ENCODE data around the gene LRMDA. TPM values are rescaled to one million over a fixed set of nuclear protein-coding genes. Genes with fewer than 3 reads are reported as not detected.

The LRMDA gene
- total RNA-seq, 1 experiment from 2014 or later: not detected

DNA sequence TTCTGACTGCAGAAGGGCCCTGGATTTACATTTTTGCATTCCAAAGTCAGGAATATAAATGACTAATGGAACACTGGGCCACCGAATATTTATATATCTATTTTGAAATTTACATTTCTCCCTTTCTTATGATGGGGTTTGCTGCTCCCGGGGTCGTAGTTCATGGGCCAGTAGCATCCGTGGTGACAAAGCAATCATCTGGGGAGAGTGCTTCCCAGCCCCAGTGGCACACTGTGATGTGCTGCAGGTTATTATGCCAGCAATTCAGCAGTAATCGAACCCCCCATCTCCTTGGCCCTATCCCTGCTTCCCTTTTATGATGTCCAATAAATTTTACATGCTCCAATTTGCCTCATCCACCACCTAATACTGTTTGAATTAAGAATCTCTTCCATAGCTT lies 837.5 kb downstream of the LRMDA start:
- in situ Hi-C loops (cut with HindIII; ENCODE audit: low sequenced_read_pairs): no loop called here

GRCh38 chr10:76270464-76270863 lies 839.0 kb downstream of the LRMDA start:
- DNase-seq (ENCODE audit: low spot score): no peak
- in situ Hi-C loops (cut with HindIII; ENCODE audit: low sequenced_read_pairs): no loop called here

More for the DNA sequence above, 837.5 kb downstream of the LRMDA start:
- no peak for DNase-seq (ENCODE audit: low spot score)

GRCh38 chr10:76274933-76275332 lies 843.5 kb downstream of the LRMDA start:
- no peak for DNase-seq (ENCODE audit: low spot score)
- in situ Hi-C loops (cut with HindIII; ENCODE audit: low sequenced_read_pairs): no loop called here

- no peak for DNase-seq (ENCODE audit: low spot score)
- in situ Hi-C loops (cut with HindIII; ENCODE audit: low sequenced_read_pairs): no loop called here
These were observed 847.5 kb downstream of the LRMDA start for GRCh38 chr10:76278811-76279460.

- no peak for DNase-seq (ENCODE audit: low spot score)
- in situ Hi-C loops (cut with HindIII; ENCODE audit: low sequenced_read_pairs): no loop called here
These were observed 850.2 kb downstream of the LRMDA start for GRCh38 chr10:76281659-76282058.

GRCh38 chr10:76282061-76283025 lies 850.9 kb downstream of the LRMDA start:
- in situ Hi-C loops (cut with HindIII; ENCODE audit: low sequenced_read_pairs): no loop called here
- no peak for DNase-seq (ENCODE audit: low spot score)

GRCh38 chr10:76284351-76284750 lies 852.9 kb downstream of the LRMDA start:
- DNase-seq (ENCODE audit: low spot score): no peak
- in situ Hi-C loops (cut with HindIII; ENCODE audit: low sequenced_read_pairs): no loop called here

GRCh38 chr10:76285012-76285411 lies 853.6 kb downstream of the LRMDA start:
- in situ Hi-C loops (cut with HindIII; ENCODE audit: low sequenced_read_pairs): no loop called here
- no peak for DNase-seq (ENCODE audit: low spot score)

DNA sequence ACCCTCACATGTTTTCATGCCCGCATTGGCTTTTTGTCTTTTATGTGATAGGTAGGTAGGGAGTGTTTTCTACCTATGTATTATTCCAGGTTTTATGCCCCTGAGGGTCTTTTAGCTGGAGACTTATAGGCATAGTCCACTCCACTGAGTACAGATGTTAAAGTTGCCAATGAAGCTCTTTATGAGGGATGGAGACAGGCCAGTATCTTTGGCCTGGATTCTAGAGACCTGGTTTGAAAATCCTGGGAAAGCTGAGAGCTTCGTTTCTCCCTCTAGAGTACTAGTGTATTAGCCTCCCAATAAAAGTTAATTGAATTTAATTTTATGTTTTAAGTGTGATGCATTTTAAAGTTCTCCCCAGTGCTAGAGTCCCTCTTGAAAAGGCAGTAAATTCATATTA lies 854.1 kb downstream of the LRMDA start:
- DNase-seq (ENCODE audit: low spot score): no peak
- in situ Hi-C loops (cut with HindIII; ENCODE audit: low sequenced_read_pairs): no loop called here

- DNase-seq (ENCODE audit: low spot score): no peak
- in situ Hi-C loops (cut with HindIII; ENCODE audit: low sequenced_read_pairs): no loop called here
These were observed 855.1 kb downstream of the LRMDA start for GRCh38 chr10:76286536-76286935.

GRCh38 chr10:76287856-76288255 lies 856.4 kb downstream of the LRMDA start:
- in situ Hi-C loops (cut with HindIII; ENCODE audit: low sequenced_read_pairs): no loop called here
- DNase-seq (ENCODE audit: low spot score): no peak

DNA sequence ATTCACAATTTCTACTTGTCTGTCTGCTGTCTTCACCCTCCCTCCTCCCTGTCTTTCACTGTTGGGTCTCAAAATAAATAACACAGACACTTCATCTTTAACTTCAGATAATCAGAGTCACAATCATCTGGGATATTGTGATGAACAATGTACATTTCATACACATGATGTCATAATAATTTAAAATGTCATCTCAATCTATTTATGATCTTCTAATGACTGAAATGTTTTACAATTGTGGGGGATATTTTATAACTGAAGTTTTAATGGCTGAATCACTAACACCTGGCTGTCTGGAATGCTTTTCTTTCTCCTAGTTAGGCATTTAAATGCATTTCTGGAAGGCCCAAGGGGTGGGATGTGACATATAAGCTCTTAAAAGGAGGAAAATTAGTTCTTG lies 859.8 kb downstream of the LRMDA start:
- DNase-seq (ENCODE audit: low spot score): no peak
- in situ Hi-C loops (cut with HindIII; ENCODE audit: low sequenced_read_pairs): no loop called here

DNA sequence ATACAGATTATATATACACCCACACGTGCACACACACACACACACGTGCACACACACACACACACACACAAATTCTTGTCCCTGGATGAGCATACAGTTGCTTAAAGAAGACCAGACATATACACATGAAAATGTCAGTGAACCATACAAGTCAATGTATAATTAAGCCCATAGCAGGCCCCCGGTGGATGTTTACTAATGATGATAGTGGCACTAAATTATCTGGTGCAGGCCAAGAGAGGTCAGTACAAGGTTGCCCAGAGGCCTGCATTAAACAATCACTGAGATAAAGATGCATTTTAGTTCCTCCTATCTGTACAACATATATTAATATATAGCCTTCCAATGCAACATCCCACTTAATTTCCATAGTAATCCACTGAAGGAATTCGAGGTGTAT lies 860.5 kb downstream of the LRMDA start:
- in situ Hi-C loops (cut with HindIII; ENCODE audit: low sequenced_read_pairs): no loop called here
- no peak for DNase-seq (ENCODE audit: low spot score)

DNA sequence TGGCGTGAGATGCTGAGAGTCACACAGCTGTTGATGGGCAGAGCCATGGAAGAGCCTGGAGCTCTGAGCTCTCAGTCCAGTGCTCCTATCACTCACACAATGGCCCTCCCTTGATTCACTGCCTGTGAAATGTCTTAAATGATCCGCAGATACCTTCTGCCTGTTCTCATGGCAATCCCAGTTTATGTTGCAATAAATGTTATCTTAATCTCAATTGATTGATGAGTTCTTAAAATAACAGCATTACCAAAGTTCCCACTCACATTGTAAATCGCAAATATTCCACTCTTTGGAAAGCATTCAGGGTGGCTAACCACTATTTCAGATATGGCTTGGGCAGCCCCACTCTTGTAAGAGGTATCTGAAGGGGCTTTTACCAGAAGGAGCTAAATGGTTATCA lies 865.5 kb downstream of the LRMDA start:
- in situ Hi-C loops (cut with HindIII; ENCODE audit: low sequenced_read_pairs): no loop called here
- DNase-seq (ENCODE audit: low spot score): no peak

DNA sequence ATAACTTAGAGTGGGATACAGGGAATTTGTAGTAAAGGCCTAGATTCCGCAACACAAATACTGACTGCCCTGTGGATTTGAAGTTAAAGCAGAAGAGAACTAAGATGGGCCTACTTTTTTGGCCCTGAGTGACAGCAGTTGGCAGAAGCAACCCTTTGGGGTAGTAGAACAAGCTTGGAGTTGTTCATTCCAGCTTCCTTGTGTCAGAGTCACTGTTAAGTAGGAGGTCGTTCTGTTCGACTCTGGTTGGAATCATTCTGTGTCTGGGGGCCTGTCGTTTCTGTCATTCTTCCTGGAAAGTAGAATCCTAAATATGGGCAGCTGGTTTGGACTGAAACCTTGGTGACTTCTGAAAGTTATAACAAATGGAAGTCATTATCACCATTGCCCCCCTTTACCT lies 865.9 kb downstream of the LRMDA start:
- no peak for DNase-seq (ENCODE audit: low spot score)
- in situ Hi-C loops (cut with HindIII; ENCODE audit: low sequenced_read_pairs): no loop called here

GRCh38 chr10:76297780-76298281 lies 866.4 kb downstream of the LRMDA start:
- in situ Hi-C loops (cut with HindIII; ENCODE audit: low sequenced_read_pairs): no loop called here
- DNase-seq (ENCODE audit: low spot score): no peak

GRCh38 chr10:76298329-76298728 lies 866.9 kb downstream of the LRMDA start:
- in situ Hi-C loops (cut with HindIII; ENCODE audit: low sequenced_read_pairs): no loop called here
- DNase-seq (ENCODE audit: low spot score): no peak

- in situ Hi-C loops (cut with HindIII; ENCODE audit: low sequenced_read_pairs): no loop called here
- DNase-seq (ENCODE audit: low spot score): no peak
These were observed 868.1 kb downstream of the LRMDA start for GRCh38 chr10:76299501-76299900.

- in situ Hi-C loops (cut with HindIII; ENCODE audit: low sequenced_read_pairs): no loop called here
- DNase-seq (ENCODE audit: low spot score): no peak
These were observed 869.8 kb downstream of the LRMDA start for GRCh38 chr10:76301211-76301610.

DNA sequence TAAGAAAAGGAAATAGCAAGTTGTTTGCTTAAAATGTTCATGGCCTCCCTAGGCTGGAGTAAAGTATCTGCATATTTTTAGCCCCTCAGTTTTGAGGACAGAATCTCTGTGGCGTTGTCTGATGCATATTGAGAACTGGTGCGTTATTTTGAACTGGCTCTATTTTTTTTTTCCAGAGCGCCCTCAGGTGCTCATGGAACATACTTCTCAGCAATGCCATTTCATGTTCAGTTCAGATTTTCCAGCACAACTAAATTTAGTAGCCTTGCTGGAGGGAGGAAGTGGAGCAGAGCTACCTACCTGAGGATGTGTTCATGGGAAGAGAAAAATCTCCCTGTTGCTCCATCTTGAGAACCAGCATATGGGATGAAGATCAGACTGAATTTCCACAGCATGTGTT lies 870.5 kb downstream of the LRMDA start:
- no peak for DNase-seq (ENCODE audit: low spot score)
- in situ Hi-C loops (cut with HindIII; ENCODE audit: low sequenced_read_pairs): no loop called here
